Kidney epithelial cell (primary cell): ENCODE data around the gene CADPS. TPM values are rescaled to one million over a fixed set of nuclear protein-coding genes. Genes with fewer than 3 reads are reported as not detected.

Source experiments
- DNase-seq: peaks from one replicate; pipeline ENCODE4 v3.0.0-alpha.2; 2010; ENCODE audit warnings: low read depth
- H3K27me3 ChIP-seq: 2 replicates; pipeline ENCODE4 v1.6.0; 2011; ENCODE audit warnings: low read length; ENCODE audit not compliant: control insufficient read depth, insufficient read depth
- H3K36me3 ChIP-seq: 2 replicates; pipeline ENCODE4 v1.5.1; 2011; ENCODE audit warnings: low read length; ENCODE audit not compliant: control insufficient read depth, insufficient read depth
- H3K4me3 ChIP-seq: 2 replicates; pipeline ENCODE4 v1.5.1; 2011; ENCODE audit warnings: low read depth, mild to moderate bottlenecking, control low read depth, low read length
- CTCF ChIP-seq: IDR thresholded peaks from 2 replicates; pipeline ENCODE4 v1.5.1; 2011; ENCODE audit warnings: mild to moderate bottlenecking, moderate library complexity, low read length, control low read depth, inconsistent platforms; ENCODE audit not compliant: insufficient read depth, poor library complexity, severe bottlenecking
- total RNA-seq: library from RNA; depleted of rRNA; stranded (reverse); fragments of >200 nt; gene quantifications from 2 replicates; pipeline ENCODE4 v1.2.3, GENCODE V29; 2015

The CADPS gene
- total RNA-seq, 1 donor from 2014 or later, result 0.08 TPM

GRCh38 chr3:62451211-62451887 lies 423.9 kb downstream of the CADPS start:
- Histone ChIP-seq H3K36me3 (no peaks in the 10 kb centered on the region), H3K4me3 (no peak overlapping the region), H3K27me3 (peaks cover 3% of the 10 kb centered on the region)
- DNase-seq, result no peak
- TF ChIP-seq CTCF, result no peak

- Histone ChIP-seq H3K36me3 (no peaks in the 10 kb centered on the region), H3K4me3 (no peak overlapping the region), H3K27me3 (peaks cover 2% of the 10 kb centered on the region)
- no peak for DNase-seq
- no peak for TF ChIP-seq CTCF
These were observed 428.8 kb downstream of the CADPS start for GRCh38 chr3:62446337-62446940.

GRCh38 chr3:62445275-62445674 lies 429.9 kb downstream of the CADPS start:
- DNase-seq, result peak; percentile 9
- peaks cover 1% of the 10 kb centered on the region for H3K27me3 ChIP-seq
- H3K4me3 ChIP-seq, result no peak overlapping the region
- TF ChIP-seq CTCF, result no peak
- H3K36me3 ChIP-seq, result no peaks in the 10 kb centered on the region

- Histone ChIP-seq H3K36me3 (no peaks in the 10 kb centered on the region), H3K27me3 (peaks cover 7% of the 10 kb centered on the region), H3K4me3 (no peak overlapping the region)
- no peak for DNase-seq
- no peak for TF ChIP-seq CTCF
These were observed 435.2 kb downstream of the CADPS start for GRCh38 chr3:62439978-62440377.

GRCh38 chr3:62439176-62439813 lies 435.9 kb downstream of the CADPS start:
- Histone ChIP-seq H3K36me3 (no peaks in the 10 kb centered on the region), H3K27me3 (peaks cover 7% of the 10 kb centered on the region), H3K4me3 (no peak overlapping the region)
- TF ChIP-seq CTCF, result no peak
- no peak for DNase-seq

GRCh38 chr3:62436785-62437184 lies 438.4 kb downstream of the CADPS start:
- DNase-seq, result no peak
- Histone ChIP-seq H3K27me3 (peaks cover 7% of the 10 kb centered on the region), H3K36me3 (no peaks in the 10 kb centered on the region), H3K4me3 (no peak overlapping the region)
- TF ChIP-seq CTCF, result no peak
